HepG2 (cell line): ENCODE measurements around the gene GALNTL6. TPM values are rescaled to one million over a fixed set of nuclear protein-coding genes. Genes with fewer than 3 reads are reported as not detected.

Source experiments
- ATAC-seq: fragments of 200-7000 bp; cut with Tn5 transposase; 3 replicates; pipeline ENCODE4 v1.9.1; 2020; ENCODE audit warnings: mild to moderate bottlenecking, moderate library complexity
- BruUV-seq: library from RNA; stranded (reverse); fragments of 400-500 nt; replicated peaks from 2 replicates; lab custom pipeline; 2021; lab: Mats Ljungman, UMichigan
- CTCF ChIA-PET: fragments of 300-600 bp; formaldehyde crosslinking; extraction: SDS; loops from one replicate; lab custom pipeline; 2021; ENCODE audit warnings: low total read pairs, inconsistent platforms, low intra/inter-chr PET ratio; lab: Yijun Ruan, JAX
- POLR2A ChIA-PET: fragments of 350-600 bp; sonication (Branson Sonifier 250); formaldehyde crosslinking; loops from one replicate; lab custom pipeline; 2020; ENCODE audit warnings: antibody characterized with exemption, inconsistent platforms; lab: Yijun Ruan, JAX
- DNase-seq: peaks from one replicate; pipeline ENCODE4 v3.0.0-alpha.2; 2015; ENCODE audit warnings: low spot score
- FAIRE-seq: peaks from 3 replicates; lab custom pipeline; 2011; peaks lifted over from hg19 to GRCh38; lab: Jason Lieb, UNC
- H2AFZ ChIP-seq: one replicate; pipeline ENCODE4 v1.6.1; 2011; ENCODE audit warnings: low read length, inconsistent platforms
- H3K27ac ChIP-seq: fragments of 300-600 bp; 3 replicates; pipeline ENCODE4 v1.8.0; 2011; ENCODE audit warnings: mixed run types, mild to moderate bottlenecking, mixed read lengths, low read length, inconsistent platforms; ENCODE audit not compliant: insufficient read depth; ENCODE audit errors: extremely low read length
- H3K27me3 ChIP-seq, 2 experiments: fragments of 200-600 bp in 1 of 2; 2 replicates in 1 of 2; 3 replicates in 1 of 2; pipeline versions ENCODE4 v1.6.0 to v1.8.0; 2011; ENCODE audit warnings: low read length in 2 of 2, mild to moderate bottlenecking in 2 of 2, moderate library complexity in 2 of 2, inconsistent platforms in 1 of 2; ENCODE audit not compliant: insufficient read depth in 2 of 2, control insufficient read depth in 1 of 2
- H3K36me3 ChIP-seq, 2 experiments: fragments of 200-600 bp in 1 of 2; replicated peaks in 1 of 2; 2 replicates in 1 of 2; 3 replicates in 1 of 2; pipeline versions ENCODE4 v1.5.1 to v1.8.0; 2011; ENCODE audit warnings: low read length in 2 of 2, inconsistent platforms in 1 of 2; ENCODE audit not compliant: insufficient read depth in 2 of 2, control insufficient read depth in 1 of 2
- H3K4me1 ChIP-seq: 2 replicates; pipeline ENCODE4 v1.5.1; 2012; ENCODE audit warnings: low read length, inconsistent platforms; ENCODE audit not compliant: insufficient read depth
- H3K4me2 ChIP-seq: 2 replicates; pipeline ENCODE4 v1.6.0; 2011; ENCODE audit warnings: low read depth, low read length, inconsistent platforms
- H3K4me3 ChIP-seq, 3 experiments: fragments of 200-600 bp in 1 of 3; sonication (generic), shearing (Covaris generic) in 1 of 3; replicated peaks in 1 of 3; 2 replicates each; pipeline ENCODE4 v1.5.1; 2011 to 2016; ENCODE audit warnings: low read length in 3 of 3, inconsistent platforms in 2 of 3, low read depth in 2 of 3, mild to moderate bottlenecking in 2 of 3, control low read depth in 1 of 3, mixed read lengths in 1 of 3; ENCODE audit not compliant: insufficient read depth in 1 of 3
- H3K79me2 ChIP-seq: one replicate; pipeline ENCODE4 v1.6.1; 2011; ENCODE audit warnings: low read length, inconsistent platforms; ENCODE audit not compliant: insufficient read depth
- H3K9ac ChIP-seq: 2 replicates; pipeline ENCODE4 v1.6.0; 2011; ENCODE audit warnings: mild to moderate bottlenecking, low read depth, low read length, inconsistent platforms; ENCODE audit not compliant: insufficient read depth
- H3K9me3 ChIP-seq: 2 replicates; pipeline ENCODE4 v1.5.1; 2012; ENCODE audit warnings: mild to moderate bottlenecking, low read length
- H4K20me1 ChIP-seq: 2 replicates; pipeline ENCODE4 v1.6.0; 2011; ENCODE audit warnings: inconsistent platforms, mild to moderate bottlenecking, low read length, moderate library complexity; ENCODE audit not compliant: insufficient read depth
- ATF1 ChIP-seq: IDR thresholded peaks from 2 replicates; pipeline ENCODE4 v1.6.1; 2016; ENCODE audit warnings: mild to moderate bottlenecking, control low read depth
- E2F5 ChIP-seq: sonication (generic); formaldehyde crosslinking; conservative IDR thresholded peaks from 2 replicates; pipeline ENCODE4 v1.4.0; 2020; ENCODE audit warnings: missing genetic modification reagents
- HBP1 ChIP-seq: IDR thresholded peaks from 2 replicates; pipeline ENCODE4 v1.6.1; 2016; ENCODE audit warnings: low read depth, control low read depth
- HDAC2 ChIP-seq: sonication (generic); formaldehyde crosslinking; IDR thresholded peaks from 2 replicates; pipeline ENCODE4 v1.4.0; 2020; ENCODE audit warnings: missing genetic modification reagents
- HNF1A ChIP-seq, 2 experiments: sonication (generic) in 1 of 2; formaldehyde crosslinking in 1 of 2; IDR thresholded peaks; 2 replicates each; pipeline versions ENCODE4 v1.4.0 to v1.6.1; 2016 to 2020; ENCODE audit warnings: borderline replicate concordance in 1 of 2, low read depth in 1 of 2, mild to moderate bottlenecking in 1 of 2, missing genetic modification reagents in 1 of 2
- JUN ChIP-seq: sonication (generic); formaldehyde crosslinking; IDR thresholded peaks from 2 replicates; pipeline ENCODE4 v1.4.0; 2020; ENCODE audit warnings: mild to moderate bottlenecking, missing genetic modification reagents
- KAT7 ChIP-seq: IDR thresholded peaks from 2 replicates; pipeline ENCODE4 v1.6.1; 2018; ENCODE audit warnings: borderline replicate concordance, missing compliant biosample characterization
- SP4 ChIP-seq: sonication (generic); formaldehyde crosslinking; IDR thresholded peaks from 2 replicates; pipeline ENCODE4 v1.8.1; 2023; ENCODE audit warnings: mild to moderate bottlenecking, missing genetic modification reagents
- TRIM24 ChIP-seq: sonication (generic); formaldehyde crosslinking; IDR thresholded peaks from 2 replicates; pipeline ENCODE4 v1.8.0; 2022; ENCODE audit warnings: mild to moderate bottlenecking, missing genetic modification reagents
- YY1 ChIP-seq: IDR thresholded peaks from 2 replicates; pipeline ENCODE4 v1.6.1; 2011; ENCODE audit warnings: low read length, low read depth, moderate library complexity, mild to moderate bottlenecking; ENCODE audit not compliant: insufficient read depth, insufficient replicate concordance
- ZFYVE20 ChIP-seq: sonication (generic); formaldehyde crosslinking; IDR thresholded peaks from 2 replicates; pipeline ENCODE4 v1.8.0; 2023; ENCODE audit warnings: low read depth, mild to moderate bottlenecking, moderate library complexity, missing genetic modification reagents, borderline replicate concordance
- ZKSCAN8 ChIP-seq: IDR thresholded peaks from 2 replicates; pipeline ENCODE4 v1.6.1; 2016; ENCODE audit warnings: borderline replicate concordance, missing genetic modification reagents, missing compliant biosample characterization
- ZMYM4 ChIP-seq: sonication (generic); formaldehyde crosslinking; IDR thresholded peaks from 2 replicates; pipeline ENCODE4 v1.8.1; 2023; ENCODE audit warnings: mild to moderate bottlenecking, missing genetic modification reagents
- ZNF264 ChIP-seq: sonication (generic); formaldehyde crosslinking; IDR thresholded peaks from 2 replicates; pipeline ENCODE4 v1.4.0; 2020; ENCODE audit warnings: missing genetic modification reagents
- ZNF414 ChIP-seq: sonication (generic); formaldehyde crosslinking; IDR thresholded peaks from 2 replicates; pipeline ENCODE4 v1.5.0; 2020; ENCODE audit warnings: missing genetic modification reagents
- ZNF546 ChIP-seq: sonication (generic); formaldehyde crosslinking; conservative IDR thresholded peaks from 2 replicates; pipeline ENCODE4 v1.8.1; 2023; ENCODE audit warnings: mild to moderate bottlenecking, missing genetic modification reagents
- ZNF563 ChIP-seq: sonication (generic); formaldehyde crosslinking; IDR thresholded peaks from 2 replicates; pipeline ENCODE4 v1.8.0; 2022; ENCODE audit warnings: mild to moderate bottlenecking, moderate library complexity, missing genetic modification reagents
- WGBS: methylation state at CpG from one replicate; pipeline ENCODE4 v1.1.6; 2017; ENCODE audit warnings: low lambda C conversion rate; 5-methylcytosine and 5-hydroxymethylcytosine counted together
- in situ Hi-C: cut with HindIII; loops from 2 replicates; pipeline ENCODE4 v1.10.0; 2017; ENCODE audit warnings: low pct_unique_long_range_greater_than_20kb; ENCODE audit not compliant: extremely low pct_ligation_motif_present
- intact Hi-C: fragments of 100-400 bp; cut with micrococcal nuclease; formaldehyde crosslinking; loops from one replicate; pipeline ENCODE4 v1.10.0; 2022; ENCODE audit not compliant: unreplicated experiment
- polyA plus RNA-seq, 8 experiments: library from polyadenylated mRNA; depleted of rRNA in 3 of 8; stranded (reverse) in 7 of 8; unstranded in 1 of 8; fragments of >200 nt; fragmentation: Illumina TruSeq in 4 of 8; extraction: Trizol in 4 of 8; gene quantifications; 2 replicates each; pipeline versions ENCODE4 v1.2.1 to v1.2.3, GENCODE V29; 2011 to 2016; ENCODE audit warnings: low read depth in 4 of 8, missing spikeins in 1 of 8, mixed read lengths in 1 of 8; ENCODE audit not compliant: insufficient read depth in 1 of 8
- total RNA-seq, 5 experiments: library from RNA; depleted of rRNA; stranded (reverse); fragments of >200 nt; fragmentation: Illumina TruSeq; extraction: Trizol; gene quantifications; 2 replicates each; pipeline ENCODE4 v1.2.3, GENCODE V29; 2016; ENCODE audit warnings: low read depth in 1 of 5

GALNTL6 gene
- total and polyA plus RNA-seq, 2 of the 13 experiments (the other 11 are each of a cell fraction or from before 2014, with no cell fraction given), result not detected

GRCh38 chr4:172838943-172839342, 1025.7 kb downstream of the GALNTL6 start (continued):
- TF ChIP-seq SP4 (CRISPR knock-in tag), result no peak
- no peak for TF ChIP-seq ZNF563 (CRISPR knock-in tag)

- Histone ChIP-seq H2AFZ (no peak overlapping the region), H3K9me3 (no peaks in the 10 kb centered on the region), H3K27ac (no peak overlapping the region), H3K36me3 (no peaks in the 10 kb centered on the region), H3K9ac (no peak overlapping the region), H3K4me3 (no peak overlapping the region), H3K4me2 (no peak overlapping the region), H3K79me2 (no peaks in the 10 kb centered on the region), H4K20me1 (no peaks in the 10 kb centered on the region), H3K4me1 (no peaks in the 10 kb centered on the region), H3K27me3 (no peaks in the 10 kb centered on the region)
- WGBS, result 63% methylated on average over 4 of the region's 4 CpGs
- POLR2A ChIA-PET, result no interaction called here
- DNase-seq, result no peak
- FAIRE-seq, result no peak
- no peak for ATAC-seq
- intact Hi-C loops (no loop called here), in situ Hi-C loops (no loop called here)
- TF ChIP-seq TRIM24 (no peak), YY1 (no peak), JUN (CRISPR knock-in tag) (no peak), ZFYVE20 (CRISPR knock-in tag) (no peak), ZMYM4 (CRISPR knock-in tag) (no peak), ZNF546 (no peak), HBP1 (no peak), E2F5 (CRISPR knock-in tag) (no peak), ZNF414 (no peak), ZNF264 (no peak), HDAC2 (no peak), HNF1A (IDR thresholded peaks at IDR 0.05; ENCODE audit: low read depth) (no peak), HNF1A (CRISPR knock-in tag; IDR thresholded peaks at IDR 0.05; ENCODE audit: borderline replicate concordance) (no peak), ATF1 (CRISPR knock-in tag) (no peak), KAT7 (no peak), ZKSCAN8 (CRISPR knock-in tag) (no peak)
- BruUV-seq, result no TSS peak
- CTCF ChIA-PET, result no interaction called here
These were observed 1029.6 kb downstream of the GALNTL6 start for GRCh38 chr4:172842779-172843178.
